Mucosa of descending colon (tissue), 3 donors: ENCODE measurements around the gene ESRP2. TPM values are rescaled to one million over a fixed set of nuclear protein-coding genes. Genes with fewer than 3 reads are reported as not detected.
A peak's percentile ranks its signal among the peaks of the same experiment; 100 is the strongest.

Experiments
- ATAC-seq: fragments of 200-7000 bp; cut with Tn5 transposase; one replicate; pipeline ENCODE4 v1.9.1; 2020; ENCODE audit warnings: mild to moderate bottlenecking, moderate library complexity
- DNase-seq, 3 donors: peaks; one replicate each; pipeline ENCODE4 v3.0.0-alpha.2; 2020
- H3K36me3 ChIP-seq: fragments of 200-600 bp; one replicate; pipeline ENCODE4 v1.8.0; 2021; ENCODE audit warnings: low read depth, mild to moderate bottlenecking
- H3K4me1 ChIP-seq: fragments of 200-600 bp; one replicate; pipeline ENCODE4 v1.8.0; 2021; ENCODE audit warnings: low read depth, mild to moderate bottlenecking
- H3K4me3 ChIP-seq: fragments of 200-600 bp; one replicate; pipeline ENCODE4 v1.8.0; 2021; ENCODE audit warnings: mild to moderate bottlenecking
- H3K9me3 ChIP-seq: fragments of 200-600 bp; one replicate; pipeline ENCODE4 v1.8.0; 2021; ENCODE audit warnings: mild to moderate bottlenecking
- intact Hi-C, 2 donors: fragments of 100-400 bp; cut with DNase I in 1 of 2; cut with micrococcal nuclease in 1 of 2; formaldehyde crosslinking; loops; one replicate each; pipeline versions ENCODE4 v1.11.0 to v1.11.1; 2022; cut with DNase I, micrococcal nuclease
- total RNA-seq, 3 donors: library from RNA; stranded (reverse); fragmentation: NEBNext Ultra II Directional in 2 of 3; extraction: Animal tissue kit (Norgen Biotek cat#: 25700) in 2 of 3; gene quantifications; one replicate each; pipeline versions ENCODE4 v1.2.1 to v1.2.4, GENCODE V29; 2021 to 2023
- TF ChIP-seq, protein P1 (sequence below): fragments of 200-600 bp; IDR thresholded peaks from one replicate; pipeline ENCODE4 v1.8.0; 2022; ENCODE audit warnings: antibody characterized with exemption, mild to moderate bottlenecking
- donor health status: DM: no; HTN: no; CAD: no; lungs with moderate emphysema.
- donor health status: DM: no; HTN: no; CAD: no.
- donor health status: DM: no; HTN: yes; CAD: no.

The ESRP2 gene
- total RNA-seq, 3 donors from 2014 or later: 46.6 to 125 (median 94.5) TPM

DNA sequence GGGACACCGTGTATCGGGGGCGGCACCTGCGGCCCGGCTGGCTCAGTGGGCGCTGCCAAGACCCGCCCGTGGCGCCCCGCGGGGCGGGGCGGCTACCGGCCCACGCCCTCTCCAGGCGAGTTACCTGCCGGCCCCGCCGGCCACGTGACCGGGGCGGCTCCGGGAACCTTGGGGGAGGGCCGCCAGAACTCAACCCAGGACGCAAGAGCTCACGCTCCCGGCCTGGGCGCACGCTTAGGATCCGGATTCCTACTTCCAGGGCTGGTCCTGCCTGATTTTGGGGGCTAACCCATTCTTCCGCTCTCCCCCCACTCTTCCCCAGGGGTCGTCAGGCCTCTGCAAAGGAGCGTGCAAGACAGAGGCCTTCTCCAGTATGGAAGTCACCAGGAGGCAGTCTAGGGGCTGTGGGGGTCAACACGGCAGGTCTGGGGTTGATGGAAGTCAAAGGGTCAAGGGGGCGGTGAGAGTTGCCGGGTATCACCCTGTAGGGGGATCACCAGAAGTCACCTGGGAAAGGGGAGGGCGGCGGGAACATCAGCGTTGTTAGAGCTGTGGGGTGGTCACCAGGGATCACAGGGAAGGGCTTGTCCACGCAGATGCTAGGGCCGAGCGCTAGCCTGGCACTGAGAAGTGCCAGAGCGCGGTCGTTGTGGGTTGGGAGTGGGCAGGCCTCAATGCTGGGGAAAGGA lies 354 bp upstream of the ESRP2 start:
- TF ChIP-seq, protein P1, sequence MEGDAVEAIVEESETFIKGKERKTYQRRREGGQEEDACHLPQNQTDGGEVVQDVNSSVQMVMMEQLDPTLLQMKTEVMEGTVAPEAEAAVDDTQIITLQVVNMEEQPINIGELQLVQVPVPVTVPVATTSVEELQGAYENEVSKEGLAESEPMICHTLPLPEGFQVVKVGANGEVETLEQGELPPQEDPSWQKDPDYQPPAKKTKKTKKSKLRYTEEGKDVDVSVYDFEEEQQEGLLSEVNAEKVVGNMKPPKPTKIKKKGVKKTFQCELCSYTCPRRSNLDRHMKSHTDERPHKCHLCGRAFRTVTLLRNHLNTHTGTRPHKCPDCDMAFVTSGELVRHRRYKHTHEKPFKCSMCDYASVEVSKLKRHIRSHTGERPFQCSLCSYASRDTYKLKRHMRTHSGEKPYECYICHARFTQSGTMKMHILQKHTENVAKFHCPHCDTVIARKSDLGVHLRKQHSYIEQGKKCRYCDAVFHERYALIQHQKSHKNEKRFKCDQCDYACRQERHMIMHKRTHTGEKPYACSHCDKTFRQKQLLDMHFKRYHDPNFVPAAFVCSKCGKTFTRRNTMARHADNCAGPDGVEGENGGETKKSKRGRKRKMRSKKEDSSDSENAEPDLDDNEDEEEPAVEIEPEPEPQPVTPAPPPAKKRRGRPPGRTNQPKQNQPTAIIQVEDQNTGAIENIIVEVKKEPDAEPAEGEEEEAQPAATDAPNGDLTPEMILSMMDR: no peak
- Histone ChIP-seq H3K4me3 (peak overlapping the region; percentile 29), H3K9me3 (no peaks in the 10 kb centered on the region), H3K36me3 (peaks cover 3% of the 10 kb centered on the region), H3K4me1 (peaks cover 25% of the 10 kb centered on the region)
- DNase-seq: peak; percentile 91 to 95 (median 94)
- ATAC-seq: peak; percentile 62
- intact Hi-C loops: no loop called here

DNA sequence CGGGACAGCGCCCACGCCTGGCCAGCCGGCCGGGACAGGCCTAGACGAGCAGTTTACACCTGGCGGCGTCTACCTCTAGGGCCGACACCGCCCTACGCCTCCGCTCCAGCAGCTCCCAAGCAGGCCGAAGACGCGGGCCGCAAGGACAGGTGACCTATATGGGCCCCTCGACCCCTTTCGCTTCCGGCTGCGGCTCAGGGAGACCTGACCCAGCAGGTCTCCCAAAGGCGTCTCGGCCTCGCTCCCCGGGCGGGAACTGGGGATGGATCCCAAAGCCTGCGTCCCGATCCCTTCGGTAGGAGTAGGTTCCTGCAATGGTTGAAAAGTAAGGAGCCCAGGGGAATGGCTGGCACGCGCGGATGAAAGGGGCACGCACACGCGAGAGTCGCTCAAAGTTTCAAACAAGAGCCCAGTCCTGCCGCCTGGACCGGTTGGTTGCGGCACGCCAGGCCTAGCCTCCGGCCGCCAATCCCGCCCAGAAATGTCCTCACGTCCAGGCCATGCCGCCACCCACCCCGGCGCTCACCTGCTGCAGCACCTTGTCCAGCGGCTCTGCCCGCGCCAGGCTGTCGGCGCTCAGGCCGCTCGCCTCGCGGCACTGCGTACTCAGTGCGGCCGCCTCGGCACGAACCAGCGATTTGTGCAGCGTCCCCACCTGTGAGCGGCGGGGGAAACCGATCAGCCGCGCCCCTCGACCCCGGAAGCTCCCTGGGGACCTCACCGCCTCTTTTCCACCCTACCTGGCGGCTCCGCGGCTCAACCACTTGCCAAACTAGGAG lies 630 bp downstream of the ESRP2 start:
- H3K4me1 ChIP-seq: peaks cover 23% of the 10 kb centered on the region
- DNase-seq (peak; percentile 53 to 74 (median 71)), ATAC-seq (peak; percentile 14)
- TF ChIP-seq, protein P1: no peak
- H3K36me3 ChIP-seq: peaks cover 3% of the 10 kb centered on the region
- intact Hi-C loops: no loop called here
- H3K4me3 ChIP-seq: peak overlapping the region; percentile 29
- no peaks in the 10 kb centered on the region for H3K9me3 ChIP-seq

DNA sequence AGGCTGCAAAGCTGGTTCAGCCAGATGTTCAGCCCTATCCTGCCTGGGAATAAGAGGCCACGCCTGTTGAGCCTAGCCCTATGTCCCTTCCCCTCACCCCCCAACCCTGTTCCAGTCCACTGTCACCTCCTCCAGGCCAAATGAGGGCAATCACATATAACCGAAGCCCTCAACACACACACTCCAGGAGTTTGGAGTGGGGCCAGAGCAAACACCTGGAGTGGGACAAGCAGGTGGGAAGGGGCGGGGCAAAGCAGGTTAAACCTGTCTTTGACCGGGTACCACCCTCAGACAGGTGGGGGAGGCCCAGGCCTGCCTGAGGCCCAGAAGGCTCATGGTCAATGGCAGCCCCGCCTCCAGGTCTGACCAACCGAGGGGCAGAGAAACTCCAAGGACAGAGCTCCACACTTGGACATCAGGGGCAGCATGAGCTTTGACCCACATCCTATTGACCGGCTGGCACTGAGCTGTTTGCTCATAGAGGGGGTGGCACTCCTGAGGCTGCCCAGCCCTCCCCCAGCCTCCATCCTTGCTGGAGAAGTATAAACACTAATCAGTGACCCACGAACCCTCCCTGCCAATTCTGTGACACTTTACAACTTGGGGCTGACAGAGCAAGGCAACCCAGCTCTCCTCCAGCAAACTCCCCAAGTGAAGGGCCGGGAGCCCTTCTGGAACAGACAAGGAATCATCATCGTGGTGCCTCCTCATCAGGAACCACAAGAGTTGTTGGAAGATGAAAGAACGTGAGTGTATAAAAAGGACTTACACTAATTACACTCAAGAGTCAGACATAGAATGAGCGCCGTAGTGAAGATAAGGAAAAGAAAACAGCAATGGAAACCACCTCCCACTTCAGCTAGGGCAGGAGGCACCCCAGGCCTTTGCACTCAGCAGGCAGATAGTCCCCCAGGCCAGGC lies 1.5 kb downstream of the ESRP2 start:
- TF ChIP-seq, protein P1: no peak
- Histone ChIP-seq H3K4me1 (peaks cover 15% of the 10 kb centered on the region), H3K4me3 (peak overlapping the region; percentile 29), H3K36me3 (peaks cover 3% of the 10 kb centered on the region), H3K9me3 (no peaks in the 10 kb centered on the region)
- ATAC-seq: peak; percentile 57
- DNase-seq: peak; percentile 95 to 99 (median 96)
- intact Hi-C loops: no loop called here

DNA sequence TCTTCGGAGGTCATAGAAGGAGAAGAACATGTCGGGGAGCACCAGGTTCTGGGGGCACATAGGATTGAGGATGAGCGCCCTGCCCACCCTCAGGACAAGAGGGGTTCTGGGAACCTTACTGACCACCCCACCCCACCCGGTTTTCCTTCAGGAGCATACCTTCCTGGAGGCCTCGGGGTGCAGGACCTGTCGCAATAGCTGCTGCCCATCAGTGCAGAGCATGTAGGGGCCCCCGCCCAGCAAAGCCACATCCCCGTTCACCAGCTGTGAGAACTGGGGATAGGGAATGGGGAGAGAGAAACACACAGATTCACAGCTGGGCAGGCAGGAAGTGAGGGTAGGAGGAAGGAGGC lies 2.1 kb downstream of the ESRP2 start:
- intact Hi-C loops: no loop called here
- TF ChIP-seq, protein P1: no peak
- Histone ChIP-seq H3K4me1 (peaks cover 14% of the 10 kb centered on the region), H3K36me3 (peaks cover 3% of the 10 kb centered on the region), H3K9me3 (no peaks in the 10 kb centered on the region), H3K4me3 (no peak overlapping the region)
- ATAC-seq (no peak), DNase-seq (no peak)

DNA sequence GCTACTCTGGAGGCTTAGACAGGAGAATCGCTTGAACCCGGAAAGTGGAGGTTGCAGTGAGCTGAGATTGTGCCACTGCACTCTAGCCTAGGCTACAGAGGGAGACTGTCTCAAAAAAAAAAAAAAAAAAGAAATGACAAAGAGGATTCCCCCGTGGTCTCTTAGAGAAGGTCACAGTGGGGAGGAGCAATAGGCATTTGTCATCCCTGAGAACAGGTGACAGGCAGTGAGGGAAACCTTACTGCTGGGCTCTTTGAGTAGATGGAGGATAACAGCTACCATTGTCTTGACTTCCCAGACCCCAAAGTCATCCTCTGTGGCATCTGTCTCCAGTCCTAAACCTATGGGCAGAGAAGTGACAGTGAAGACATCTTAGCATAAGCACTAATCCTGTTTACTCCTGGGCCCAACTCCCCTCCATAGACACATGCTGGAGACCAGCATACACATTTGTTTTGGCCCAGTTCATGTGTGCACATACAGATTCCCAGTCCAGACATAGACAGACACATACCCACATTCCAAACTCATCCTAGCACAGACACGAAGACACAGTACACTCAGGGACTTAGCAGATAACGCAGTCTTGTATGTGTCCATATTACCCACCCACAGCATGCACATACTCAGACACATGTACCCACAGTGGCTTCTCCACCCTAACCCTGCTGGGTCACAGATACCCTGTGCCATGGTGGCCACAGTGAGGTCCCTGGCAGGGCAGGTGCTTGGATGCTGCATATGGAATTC lies 2.7 kb downstream of the ESRP2 start:
- DNase-seq (no peak), ATAC-seq (no peak)
- TF ChIP-seq, protein P1: no peak
- peaks cover 3% of the 10 kb centered on the region for H3K36me3 ChIP-seq
- intact Hi-C loops: no loop called here
- no peak overlapping the region for H3K4me3 ChIP-seq
- H3K9me3 ChIP-seq: no peaks in the 10 kb centered on the region
- peaks cover 15% of the 10 kb centered on the region for H3K4me1 ChIP-seq
